IMR-90 (cell line): ENCODE results near the gene SERBP1. TPM values are rescaled to one million over a fixed set of nuclear protein-coding genes. Genes with fewer than 3 reads are reported as not detected.

Experiments
- ATAC-seq: fragments of 200-7000 bp; cut with Tn5 transposase; 2 replicates; pipeline ENCODE4 v1.9.1; 2020; ENCODE audit warnings: low read depth, mild to moderate bottlenecking, moderate library complexity
- BruUV-seq: library from RNA; stranded (reverse); fragments of 400-500 nt; replicated peaks from 2 replicates; lab custom pipeline; 2021; lab: Mats Ljungman, UMichigan
- CTCF ChIA-PET: fragments of 300-600 bp; formaldehyde crosslinking; extraction: SDS; loops from one replicate; lab custom pipeline; 2021; ENCODE audit warnings: antibody characterized with exemption; lab: Yijun Ruan, JAX
- POLR2A ChIA-PET: fragments of 300-600 bp; sonication (Branson Sonifier 250); formaldehyde crosslinking; loops from one replicate; lab custom pipeline; 2022; ENCODE audit warnings: antibody characterized with exemption; ENCODE audit not compliant: unreplicated experiment; lab: Charles Lee
- DNase-seq: peaks from one replicate; pipeline ENCODE4 v3.0.0; 2013
- H2AFZ ChIP-seq: replicated peaks from 2 replicates; pipeline ENCODE3; 2013; ENCODE audit warnings: low read length, mild to moderate bottlenecking; ENCODE audit not compliant: poor library complexity
- H2AK5ac ChIP-seq: 2 replicates; pipeline ENCODE4 v1.6.1; 2013; ENCODE audit warnings: low read depth, low read length, inconsistent platforms
- H2AK9ac ChIP-seq: replicated peaks from 2 replicates; pipeline ENCODE3; 2013; ENCODE audit warnings: mild to moderate bottlenecking, low read depth, low read length, moderate library complexity; ENCODE audit not compliant: poor library complexity
- H2BK120ac ChIP-seq: 2 replicates; pipeline ENCODE4 v1.6.1; 2013; ENCODE audit warnings: low read depth, low read length, inconsistent platforms
- H2BK15ac ChIP-seq: 3 replicates; pipeline ENCODE4 v1.6.1; 2013; ENCODE audit warnings: low read depth, low read length, inconsistent platforms
- H2BK20ac ChIP-seq: 2 replicates; pipeline ENCODE4 v1.6.1; 2013; ENCODE audit warnings: low read depth, mild to moderate bottlenecking, inconsistent platforms, low read length, moderate library complexity
- H2BK5ac ChIP-seq: 2 replicates; pipeline ENCODE4 v1.6.1; 2013; ENCODE audit warnings: mild to moderate bottlenecking, low read depth, low read length, inconsistent platforms; ENCODE audit not compliant: poor library complexity, severe bottlenecking
- H3K14ac ChIP-seq: replicated peaks from 2 replicates; pipeline ENCODE4 v1.6.1; 2013; ENCODE audit warnings: low read depth, low read length, inconsistent platforms
- H3K18ac ChIP-seq: 2 replicates; pipeline ENCODE4 v1.6.1; 2013; ENCODE audit warnings: low read depth, low read length, control low read depth
- H3K23ac ChIP-seq: 2 replicates; pipeline ENCODE4 v1.6.1; 2013; ENCODE audit warnings: low read depth, low read length, inconsistent platforms
- H3K27ac ChIP-seq: 2 replicates; pipeline ENCODE4 v1.5.1; 2013; ENCODE audit warnings: mild to moderate bottlenecking, control low read depth, low read length; ENCODE audit not compliant: insufficient read depth
- H3K27me3 ChIP-seq: 2 replicates; pipeline ENCODE4 v1.6.1; 2013; ENCODE audit warnings: low read length; ENCODE audit not compliant: control insufficient read depth, insufficient read depth
- H3K36me3 ChIP-seq: 2 replicates; pipeline ENCODE4 v1.6.1; 2013; ENCODE audit warnings: low read length, mixed read lengths; ENCODE audit not compliant: control insufficient read depth, insufficient read depth
- H3K4ac ChIP-seq: 2 replicates; pipeline ENCODE4 v1.6.1; 2013; ENCODE audit warnings: low read depth, low read length, inconsistent platforms
- H3K4me1 ChIP-seq: 2 replicates; pipeline ENCODE4 v1.6.1; 2013; ENCODE audit warnings: low read length, mixed read lengths; ENCODE audit not compliant: control insufficient read depth, insufficient read depth
- H3K4me2 ChIP-seq: 2 replicates; pipeline ENCODE4 v1.6.1; 2013; ENCODE audit warnings: low read depth, mild to moderate bottlenecking, control low read depth, low read length, moderate library complexity
- H3K4me3 ChIP-seq: 2 replicates; pipeline ENCODE4 v1.5.1; 2013; ENCODE audit warnings: low read depth, mild to moderate bottlenecking, control low read depth, low read length, moderate library complexity; ENCODE audit not compliant: insufficient read depth
- H3K56ac ChIP-seq: 2 replicates; pipeline ENCODE4 v1.6.1; 2013; ENCODE audit warnings: low read length, inconsistent platforms; ENCODE audit not compliant: insufficient read depth; ENCODE audit errors: extremely low read depth
- H3K79me1 ChIP-seq, 2 experiments: 2 replicates each; pipeline ENCODE4 v1.6.1; 2013; ENCODE audit warnings: low read length in 2 of 2, inconsistent platforms in 1 of 2, low read depth in 1 of 2
- H3K9ac ChIP-seq: 2 replicates; pipeline ENCODE4 v1.6.1; 2013; ENCODE audit warnings: low read depth, low read length, control low read depth
- H3K9me1 ChIP-seq: 2 replicates; pipeline ENCODE4 v1.6.1; 2013; ENCODE audit warnings: low read length, inconsistent platforms; ENCODE audit not compliant: insufficient read depth
- H3K9me3 ChIP-seq: 2 replicates; pipeline ENCODE4 v1.6.1; 2013; ENCODE audit warnings: low read length; ENCODE audit not compliant: control insufficient read depth, insufficient read depth
- H4K20me1 ChIP-seq: 2 replicates; pipeline ENCODE4 v1.6.1; 2013; ENCODE audit warnings: low read length, inconsistent platforms; ENCODE audit not compliant: insufficient read depth
- H4K5ac ChIP-seq: 2 replicates; pipeline ENCODE4 v1.6.1; 2013; ENCODE audit warnings: mild to moderate bottlenecking, low read depth, low read length, control low read depth
- H4K8ac ChIP-seq, 2 experiments: 2 replicates each; pipeline ENCODE4 v1.6.1; 2013; ENCODE audit warnings: low read depth in 2 of 2, low read length in 2 of 2, control low read depth in 1 of 2, inconsistent platforms in 1 of 2
- H4K91ac ChIP-seq: 2 replicates; pipeline ENCODE4 v1.6.1; 2013; ENCODE audit warnings: low read depth, low read length, inconsistent platforms; ENCODE audit not compliant: insufficient read depth
- BHLHE40 ChIP-seq: fragments of 150-350 bp; IDR thresholded peaks from 2 replicates; pipeline ENCODE4 v1.6.1; 2016; ENCODE audit warnings: mild to moderate bottlenecking, low read depth, low read length
- CEBPB ChIP-seq: IDR thresholded peaks from 2 replicates; pipeline ENCODE4 v1.6.1; 2012; ENCODE audit warnings: low read depth, low read length, improper control_type of control experiment
- FOS ChIP-seq: fragments of 150-350 bp; IDR thresholded peaks from 2 replicates; pipeline ENCODE4 v1.6.1; 2016; ENCODE audit warnings: low read depth, low read length
- MAFK ChIP-seq: IDR thresholded peaks from 2 replicates; pipeline ENCODE4 v1.6.1; 2012; ENCODE audit warnings: low read depth, low read length, improper control_type of control experiment
- MXI1 ChIP-seq: IDR thresholded peaks from 2 replicates; pipeline ENCODE4 v1.6.1; 2012; ENCODE audit warnings: low read depth, mild to moderate bottlenecking, low read length, moderate library complexity, borderline replicate concordance
- POLR2A ChIP-seq: IDR thresholded peaks from 2 replicates; pipeline ENCODE4 v1.6.1; 2012; ENCODE audit warnings: mild to moderate bottlenecking, low read depth, low read length
- RAD21 ChIP-seq: IDR thresholded peaks from 2 replicates; pipeline ENCODE4 v1.6.1; 2012; ENCODE audit warnings: low read length, improper control_type of control experiment
- RCOR1 ChIP-seq: IDR thresholded peaks from 2 replicates; pipeline ENCODE4 v1.6.1; 2012; ENCODE audit warnings: mild to moderate bottlenecking, low read length, improper control_type of control experiment; ENCODE audit not compliant: insufficient replicate concordance
- RFX5 ChIP-seq: IDR thresholded peaks from 2 replicates; pipeline ENCODE4 v1.8.0; 2012; ENCODE audit warnings: low read depth, mild to moderate bottlenecking, low read length, moderate library complexity
- SMC3 ChIP-seq: fragments of 150-350 bp; IDR thresholded peaks from 2 replicates; pipeline ENCODE4 v1.6.1; 2016; ENCODE audit warnings: low read depth, mild to moderate bottlenecking, antibody characterized with exemption, low read length, moderate library complexity
- WGBS, 2 experiments: methylation state at CpG; one replicate each; pipeline versions ENCODE4 v1.1.5 to v1.1.7; 2013; ENCODE audit warnings: missing lambda C conversion rate in 2 of 2; ENCODE audit not compliant: insufficient read length in 1 of 2; ENCODE audit errors: extremely low coverage in 2 of 2; 5-methylcytosine and 5-hydroxymethylcytosine counted together
- dilution Hi-C: fragments of 300-500 bp; cut with HindIII; formaldehyde crosslinking; loops from one replicate; pipeline ENCODE4 v1.14.3; 2018; ENCODE audit warnings: low sequenced_read_pairs; ENCODE audit not compliant: unreplicated experiment
- in situ Hi-C: fragments of 300-500 bp; cut with MboI; formaldehyde crosslinking; loops from 3 replicates; pipeline ENCODE4 v1.14.3; 2019; ENCODE audit warnings: low sequenced_read_pairs, inconsistent platforms, mixed read lengths
- intact Hi-C: fragments of 100-400 bp; cut with micrococcal nuclease; formaldehyde crosslinking; loops from 2 replicates; pipeline ENCODE4 v1.10.0; 2022
- polyA plus RNA-seq, 3 experiments: library from polyadenylated mRNA; depleted of rRNA; stranded (reverse); fragments of >200 nt; gene quantifications; 2 replicates each; pipeline ENCODE4 v1.2.3, GENCODE V29; 2012; ENCODE audit warnings: low replicate concordance in 1 of 3
- total RNA-seq: library from RNA; depleted of rRNA; stranded (reverse); fragments of >200 nt; gene quantifications from 2 replicates; pipeline ENCODE4 v1.2.3, GENCODE V29; 2012
- TF ChIP-seq, protein P1 (sequence below): conservative IDR thresholded peaks from 2 replicates; pipeline ENCODE4 v1.5.1; 2012; ENCODE audit warnings: mild to moderate bottlenecking, low read depth, low read length, improper control_type of control experiment
- TF ChIP-seq, protein P2 (sequence below): fragments of 150-350 bp; IDR thresholded peaks from 2 replicates; pipeline ENCODE4 v1.6.1; 2017; ENCODE audit warnings: mild to moderate bottlenecking, antibody characterized with exemption, low read length, low read depth
- TF ChIP-seq, protein P3 (sequence below): fragments of 150-350 bp; IDR thresholded peaks from 2 replicates; pipeline ENCODE4 v1.6.1; 2016; ENCODE audit warnings: low read depth, mild to moderate bottlenecking, low read length, moderate library complexity, borderline replicate concordance

The SERBP1 gene
- total and polyA plus RNA-seq, 2 of the 4 experiments (the other 2 are of a cell fraction) = 94.1 to 153 TPM

DNA sequence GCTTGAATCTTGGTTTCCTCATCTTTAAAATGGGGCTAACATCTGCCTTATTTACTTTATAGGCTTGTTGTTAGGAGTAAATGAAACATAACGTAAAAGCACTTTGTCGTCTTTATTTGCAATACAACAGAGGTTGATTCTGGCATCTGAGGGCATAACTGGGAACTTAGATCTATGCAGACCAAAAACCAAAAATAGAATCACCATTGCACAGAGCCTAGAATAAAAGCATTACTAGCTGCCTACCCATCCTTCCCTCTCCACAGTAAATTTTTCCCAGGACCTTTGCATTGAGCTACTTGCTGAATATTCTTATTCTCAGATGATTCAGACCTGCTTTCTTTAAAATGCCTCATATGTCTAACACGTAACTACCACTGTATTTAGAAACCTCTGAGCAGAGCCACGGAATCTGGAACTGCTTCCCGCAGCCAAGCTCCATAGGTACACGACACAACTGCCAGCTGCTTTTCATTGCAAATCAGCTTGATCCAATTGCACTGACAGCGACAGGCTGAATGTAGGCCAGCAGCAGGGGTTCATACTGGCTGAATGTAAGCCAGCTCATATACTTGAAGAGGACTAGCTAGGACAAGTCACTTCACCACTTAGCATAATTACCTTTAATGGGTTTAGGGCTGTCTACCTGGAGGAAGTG, 33.2 kb upstream of the SERBP1 start:
- Histone ChIP-seq H2AK9ac (peak overlapping the region; percentile 56), H4K20me1 (no peaks in the 10 kb centered on the region), H2AFZ (no peak overlapping the region), H3K4ac (no peak overlapping the region), H2BK120ac (no peak overlapping the region), H3K79me1 (no peaks in the 10 kb centered on the region), H3K14ac (no peak overlapping the region), H3K9me1 (no peaks in the 10 kb centered on the region), H3K36me3 (no peaks in the 10 kb centered on the region), H3K27me3 (peaks cover 32% of the 10 kb centered on the region), H3K9me3 (no peaks in the 10 kb centered on the region), H3K56ac (no peak overlapping the region), H2BK20ac (no peak overlapping the region), H3K27ac (no peak overlapping the region), H4K91ac (no peak overlapping the region), H4K8ac (no peak overlapping the region), H3K23ac (no peak overlapping the region), H2AK5ac (no peak overlapping the region), H3K9ac (no peak overlapping the region), H3K4me2 (no peak overlapping the region), H3K4me3 (no peak overlapping the region), H3K4me1 (no peaks in the 10 kb centered on the region; the same call in 1 of the 2 replicates), H3K18ac (no peak overlapping the region), H2BK15ac (no peak overlapping the region), H4K5ac (no peak overlapping the region), H2BK5ac (no peak overlapping the region)
- 10% methylated on average over 2 of the region's 7 CpGs; no CpG with 5 or more reads in 1 of the 2 experiments for WGBS, 2 experiments
- DNase-seq = peak; percentile 27
- no TSS peak for BruUV-seq
- POLR2A ChIA-PET = no interaction called here
- no peak for TF ChIP-seq SMC3
- TF ChIP-seq BHLHE40 = no peak
- no peak for TF ChIP-seq POLR2A
- no peak for TF ChIP-seq RCOR1
- no peak for TF ChIP-seq FOS
- no peak for TF ChIP-seq RAD21
- TF ChIP-seq, protein P1, sequence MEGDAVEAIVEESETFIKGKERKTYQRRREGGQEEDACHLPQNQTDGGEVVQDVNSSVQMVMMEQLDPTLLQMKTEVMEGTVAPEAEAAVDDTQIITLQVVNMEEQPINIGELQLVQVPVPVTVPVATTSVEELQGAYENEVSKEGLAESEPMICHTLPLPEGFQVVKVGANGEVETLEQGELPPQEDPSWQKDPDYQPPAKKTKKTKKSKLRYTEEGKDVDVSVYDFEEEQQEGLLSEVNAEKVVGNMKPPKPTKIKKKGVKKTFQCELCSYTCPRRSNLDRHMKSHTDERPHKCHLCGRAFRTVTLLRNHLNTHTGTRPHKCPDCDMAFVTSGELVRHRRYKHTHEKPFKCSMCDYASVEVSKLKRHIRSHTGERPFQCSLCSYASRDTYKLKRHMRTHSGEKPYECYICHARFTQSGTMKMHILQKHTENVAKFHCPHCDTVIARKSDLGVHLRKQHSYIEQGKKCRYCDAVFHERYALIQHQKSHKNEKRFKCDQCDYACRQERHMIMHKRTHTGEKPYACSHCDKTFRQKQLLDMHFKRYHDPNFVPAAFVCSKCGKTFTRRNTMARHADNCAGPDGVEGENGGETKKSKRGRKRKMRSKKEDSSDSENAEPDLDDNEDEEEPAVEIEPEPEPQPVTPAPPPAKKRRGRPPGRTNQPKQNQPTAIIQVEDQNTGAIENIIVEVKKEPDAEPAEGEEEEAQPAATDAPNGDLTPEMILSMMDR = no peak
- no peak for TF ChIP-seq MXI1
- no peak for TF ChIP-seq MAFK
- TF ChIP-seq, protein P2, sequence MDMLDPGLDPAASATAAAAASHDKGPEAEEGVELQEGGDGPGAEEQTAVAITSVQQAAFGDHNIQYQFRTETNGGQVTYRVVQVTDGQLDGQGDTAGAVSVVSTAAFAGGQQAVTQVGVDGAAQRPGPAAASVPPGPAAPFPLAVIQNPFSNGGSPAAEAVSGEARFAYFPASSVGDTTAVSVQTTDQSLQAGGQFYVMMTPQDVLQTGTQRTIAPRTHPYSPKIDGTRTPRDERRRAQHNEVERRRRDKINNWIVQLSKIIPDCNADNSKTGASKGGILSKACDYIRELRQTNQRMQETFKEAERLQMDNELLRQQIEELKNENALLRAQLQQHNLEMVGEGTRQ = no peak
- no peak for TF ChIP-seq CEBPB
- TF ChIP-seq, protein P3, sequence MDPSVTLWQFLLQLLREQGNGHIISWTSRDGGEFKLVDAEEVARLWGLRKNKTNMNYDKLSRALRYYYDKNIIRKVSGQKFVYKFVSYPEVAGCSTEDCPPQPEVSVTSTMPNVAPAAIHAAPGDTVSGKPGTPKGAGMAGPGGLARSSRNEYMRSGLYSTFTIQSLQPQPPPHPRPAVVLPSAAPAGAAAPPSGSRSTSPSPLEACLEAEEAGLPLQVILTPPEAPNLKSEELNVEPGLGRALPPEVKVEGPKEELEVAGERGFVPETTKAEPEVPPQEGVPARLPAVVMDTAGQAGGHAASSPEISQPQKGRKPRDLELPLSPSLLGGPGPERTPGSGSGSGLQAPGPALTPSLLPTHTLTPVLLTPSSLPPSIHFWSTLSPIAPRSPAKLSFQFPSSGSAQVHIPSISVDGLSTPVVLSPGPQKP = no peak
- no peak for TF ChIP-seq RFX5
- no peak for ATAC-seq
- intact Hi-C loops = no loop called here
- in situ Hi-C loops = no loop called here
- CTCF ChIA-PET = interaction anchor here (1.0 kb wide), 1 partner anchor 16 kb away, joined by 3 read pairs; no protein-coding TSS in a partner anchor
- dilution Hi-C loops = no loop called here
